HTR-8/SVneo (cell line): ENCODE data around the gene FHIT.

Source experiments
- DNase-seq: peaks from one replicate; pipeline ENCODE4 v3.0.0; 2011; ENCODE audit warnings: low spot score, mixed read lengths; ENCODE audit not compliant: insufficient read length
- FAIRE-seq: peaks from 2 replicates; lab custom pipeline; 2011; peaks lifted over from hg19 to GRCh38; lab: Jason Lieb, UNC

The FHIT gene

GRCh38 chr3:60186359-60186758 lies 1064.9 kb downstream of the FHIT start:
- DNase-seq (no peak), FAIRE-seq (no peak)

- DNase-seq (no peak), FAIRE-seq (no peak)
Measured at GRCh38 chr3:60185161-60185560, 1066.1 kb downstream of the FHIT start.

- no peak for FAIRE-seq
- no peak for DNase-seq
Measured at GRCh38 chr3:60182697-60183096, 1068.6 kb downstream of the FHIT start.

GRCh38 chr3:60178931-60179653 lies 1072.2 kb downstream of the FHIT start:
- FAIRE-seq = no peak

GRCh38 chr3:60177726-60178125 lies 1073.5 kb downstream of the FHIT start:
- FAIRE-seq = no peak
- DNase-seq = no peak

More at GRCh38 chr3:60178931-60179653, 1072.2 kb downstream of the FHIT start:
- no peak for DNase-seq

- no peak for FAIRE-seq
- no peak for DNase-seq
Measured at GRCh38 chr3:60176614-60177013, 1074.6 kb downstream of the FHIT start.

- FAIRE-seq (no peak), DNase-seq (no peak)
Measured at GRCh38 chr3:60175680-60176079, 1075.6 kb downstream of the FHIT start.

GRCh38 chr3:60169755-60170154 lies 1081.5 kb downstream of the FHIT start:
- DNase-seq = no peak
- no peak for FAIRE-seq

- no peak for DNase-seq
- FAIRE-seq = no peak
Measured at GRCh38 chr3:60167186-60167585, 1084.1 kb downstream of the FHIT start.

GRCh38 chr3:60160822-60161748 lies 1090.2 kb downstream of the FHIT start:
- DNase-seq = no peak
- FAIRE-seq = no peak

- FAIRE-seq (no peak), DNase-seq (no peak)
Measured at GRCh38 chr3:60160111-60160821, 1091.0 kb downstream of the FHIT start.

- no peak for DNase-seq
- no peak for FAIRE-seq
Measured at GRCh38 chr3:60158035-60158434, 1093.2 kb downstream of the FHIT start.

GRCh38 chr3:60154011-60154410 lies 1097.2 kb downstream of the FHIT start:
- DNase-seq (peak; percentile 6), FAIRE-seq (no peak)

GRCh38 chr3:60153221-60153999 lies 1097.8 kb downstream of the FHIT start:
- FAIRE-seq = no peak
- DNase-seq = no peak

- no peak for FAIRE-seq
- no peak for DNase-seq
Measured at GRCh38 chr3:60149501-60149900, 1101.8 kb downstream of the FHIT start.

- FAIRE-seq (no peak), DNase-seq (no peak)
Measured at GRCh38 chr3:60147249-60147950, 1103.9 kb downstream of the FHIT start.

- DNase-seq = no peak
- no peak for FAIRE-seq
Measured at GRCh38 chr3:60146121-60146520, 1105.1 kb downstream of the FHIT start.

GRCh38 chr3:60144071-60144470 lies 1107.2 kb downstream of the FHIT start:
- DNase-seq (no peak), FAIRE-seq (no peak)

- DNase-seq (no peak), FAIRE-seq (no peak)
Measured at GRCh38 chr3:60142009-60142408, 1109.2 kb downstream of the FHIT start.
